Activated naive CD8-positive, alpha-beta T cell treated with anti-CD3 and anti-CD28 coated beads, Interleukin-2, amount 50 U/mL, for 16 hours (primary cell): ENCODE results near the gene TYROBP.
A peak's percentile ranks its signal among the peaks of the same experiment; 100 is the strongest.
"Not testable (repeated sequence)": the region's sequence is repeated elsewhere in the genome, so short reads cannot be mapped to it uniquely, and the experiment has no call there.

Experiments
- DNase-seq: peaks from one replicate; pipeline ENCODE4 v3.0.0-alpha.2; 2020; ENCODE audit warnings: low read depth, low spot score

The TYROBP gene

GRCh38 chr19:35901055-35901644 lies 6.9 kb downstream of the TYROBP start:
- no peak for DNase-seq

- DNase-seq, result peak; percentile 70
Observed at GRCh38 chr19:35899547-35900214, 8.4 kb downstream of the TYROBP start.

GRCh38 chr19:35898499-35898809 lies 9.6 kb downstream of the TYROBP start:
- DNase-seq, result no peak

- DNase-seq, result no peak
Observed at GRCh38 chr19:35897706-35898451, 10.2 kb downstream of the TYROBP start.

- no peak for DNase-seq
Observed at GRCh38 chr19:35896643-35897040, 11.5 kb downstream of the TYROBP start.

GRCh38 chr19:35895911-35896642 lies 12.0 kb downstream of the TYROBP start:
- no peak for DNase-seq

- DNase-seq, result no peak
Observed at GRCh38 chr19:35894342-35894741, 13.8 kb downstream of the TYROBP start.

GRCh38 chr19:35891819-35892218 lies 16.3 kb downstream of the TYROBP start:
- not testable (repeated sequence) for DNase-seq

- DNase-seq, result no peak
Observed at GRCh38 chr19:35890113-35890650, 17.9 kb downstream of the TYROBP start.

- no peak for DNase-seq
Observed at GRCh38 chr19:35889370-35890112, 18.6 kb downstream of the TYROBP start.

GRCh38 chr19:35888398-35888797 lies 19.7 kb downstream of the TYROBP start:
- no peak for DNase-seq

GRCh38 chr19:35887197-35887596 lies 20.9 kb downstream of the TYROBP start:
- no peak for DNase-seq

- DNase-seq, result no peak
Observed at GRCh38 chr19:35885904-35886303, 22.2 kb downstream of the TYROBP start.

GRCh38 chr19:35885225-35885738 lies 22.8 kb downstream of the TYROBP start:
- DNase-seq, result no peak

- DNase-seq, result no peak
Observed at GRCh38 chr19:35883882-35884281, 24.2 kb downstream of the TYROBP start.

GRCh38 chr19:35882114-35882832 lies 25.8 kb downstream of the TYROBP start:
- no peak for DNase-seq

GRCh38 chr19:35879770-35880317 lies 28.3 kb downstream of the TYROBP start:
- DNase-seq, result peak; percentile 42

- no peak for DNase-seq
Observed at GRCh38 chr19:35879068-35879467, 29.0 kb downstream of the TYROBP start.

GRCh38 chr19:35874392-35874930 lies 33.6 kb downstream of the TYROBP start:
- DNase-seq, result no peak

- no peak for DNase-seq
Observed at GRCh38 chr19:35872180-35872579, 35.9 kb downstream of the TYROBP start.
